ENCODE measurements around the gene ICAM2.

GRCh38 chr17:64057701-64058263 lies 37.3 kb upstream of the ICAM2 start:
- TF ChIP-seq, protein P1, sequence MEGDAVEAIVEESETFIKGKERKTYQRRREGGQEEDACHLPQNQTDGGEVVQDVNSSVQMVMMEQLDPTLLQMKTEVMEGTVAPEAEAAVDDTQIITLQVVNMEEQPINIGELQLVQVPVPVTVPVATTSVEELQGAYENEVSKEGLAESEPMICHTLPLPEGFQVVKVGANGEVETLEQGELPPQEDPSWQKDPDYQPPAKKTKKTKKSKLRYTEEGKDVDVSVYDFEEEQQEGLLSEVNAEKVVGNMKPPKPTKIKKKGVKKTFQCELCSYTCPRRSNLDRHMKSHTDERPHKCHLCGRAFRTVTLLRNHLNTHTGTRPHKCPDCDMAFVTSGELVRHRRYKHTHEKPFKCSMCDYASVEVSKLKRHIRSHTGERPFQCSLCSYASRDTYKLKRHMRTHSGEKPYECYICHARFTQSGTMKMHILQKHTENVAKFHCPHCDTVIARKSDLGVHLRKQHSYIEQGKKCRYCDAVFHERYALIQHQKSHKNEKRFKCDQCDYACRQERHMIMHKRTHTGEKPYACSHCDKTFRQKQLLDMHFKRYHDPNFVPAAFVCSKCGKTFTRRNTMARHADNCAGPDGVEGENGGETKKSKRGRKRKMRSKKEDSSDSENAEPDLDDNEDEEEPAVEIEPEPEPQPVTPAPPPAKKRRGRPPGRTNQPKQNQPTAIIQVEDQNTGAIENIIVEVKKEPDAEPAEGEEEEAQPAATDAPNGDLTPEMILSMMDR (IDR thresholded peaks at IDR 0.05) = no peak
- no peak for TF ChIP-seq EZH2phosphoT487 (IDR thresholded peaks at IDR 0.05)
- no peak for TF ChIP-seq EZH2 (IDR thresholded peaks at IDR 0.05)
